Measurements from ENCODE around the gene NCK2.

The NCK2 gene

GRCh38 chr2:105862843-105863242 lies 118.1 kb downstream of the NCK2 start:
- Histone ChIP-seq H3K27ac (replicated peaks; ENCODE audit: low read length) (no peak overlapping the region), H3K14ac (ENCODE audit: low read length) (no peak overlapping the region), H3K4me1 (ENCODE audit: control insufficient read depth in 2 of 2, insufficient read depth in 1 of 2, low read depth in 1 of 2, low read length in 2 of 2) (peaks cover 0 to 12% of the 10 kb centered on the region in 2 donors), H3K9ac (ENCODE audit: low read depth, low read length, poor library complexity) (no peak overlapping the region), H2AFZ (ENCODE audit: low read length) (no peak overlapping the region), H3K9me3 (replicated peaks in 1 of 2; ENCODE audit: control insufficient read depth in 2 of 2, insufficient read depth in 1 of 2, low read depth in 1 of 2, low read length in 2 of 2) (no peaks in the 10 kb centered on the region), H3K4me3 (ENCODE audit: low read length in 2 of 2) (no peak overlapping the region), H2BK12ac (ENCODE audit: low read length) (no peak overlapping the region), H3K23ac (ENCODE audit: low read depth, low read length, poor library complexity) (no peak overlapping the region), H3K4ac (ENCODE audit: low read length) (no peak overlapping the region), H2BK5ac (ENCODE audit: low read length) (no peak overlapping the region), H2BK15ac (ENCODE audit: low read length) (no peak overlapping the region), H4K91ac (ENCODE audit: low read depth, low read length, poor library complexity) (no peak overlapping the region), H3K4me2 (ENCODE audit: insufficient read depth, low read length, poor library complexity, severe bottlenecking) (no peak overlapping the region), H3K18ac (ENCODE audit: low read length) (no peak overlapping the region), H2AK5ac (ENCODE audit: low read depth, low read length) (no peak overlapping the region), H3K27me3 (ENCODE audit: control insufficient read depth in 3 of 3, insufficient read depth in 3 of 3, low read depth in 1 of 3, low read length in 3 of 3) (no peaks in the 10 kb centered on the region), H4K8ac (ENCODE audit: low read depth, low read length) (no peak overlapping the region), H2BK120ac (ENCODE audit: low read depth, low read length) (no peak overlapping the region), H3K36me3 (replicated peaks in 1 of 2; ENCODE audit: control insufficient read depth in 2 of 2, insufficient read depth in 2 of 2, low read length in 2 of 2) (peaks cover 0 to 39% of the 10 kb centered on the region in 2 donors), H3K79me1 (ENCODE audit: low read depth, low read length) (no peaks in the 10 kb centered on the region)
- DNase-seq (ENCODE audit: low spot score): no peak
- WGBS, 2 donors (ENCODE audit: extremely low coverage in 2 of 2, insufficient read length in 2 of 2, insufficient replicate concordance in 1 of 2): no CpG with 5 or more reads among the region's 5 CpGs

- Histone ChIP-seq H3K4me1 (ENCODE audit: control insufficient read depth in 2 of 2, insufficient read depth in 1 of 2, low read depth in 1 of 2, low read length in 2 of 2) (peaks cover 0 to 12% of the 10 kb centered on the region in 2 donors), H3K4me3 (ENCODE audit: low read length in 2 of 2) (no peak overlapping the region), H3K18ac (ENCODE audit: low read length) (no peak overlapping the region), H3K23ac (ENCODE audit: low read depth, low read length, poor library complexity) (no peak overlapping the region), H2BK15ac (ENCODE audit: low read length) (no peak overlapping the region), H3K27ac (replicated peaks; ENCODE audit: low read length) (no peak overlapping the region), H3K14ac (ENCODE audit: low read length) (no peak overlapping the region), H3K27me3 (ENCODE audit: control insufficient read depth in 3 of 3, insufficient read depth in 3 of 3, low read depth in 1 of 3, low read length in 3 of 3) (no peaks in the 10 kb centered on the region), H4K91ac (ENCODE audit: low read depth, low read length, poor library complexity) (no peak overlapping the region), H2AFZ (ENCODE audit: low read length) (no peak overlapping the region), H2BK5ac (ENCODE audit: low read length) (no peak overlapping the region), H3K9ac (ENCODE audit: low read depth, low read length, poor library complexity) (no peak overlapping the region), H3K4ac (ENCODE audit: low read length) (no peak overlapping the region), H3K9me3 (replicated peaks in 1 of 2; ENCODE audit: control insufficient read depth in 2 of 2, insufficient read depth in 1 of 2, low read depth in 1 of 2, low read length in 2 of 2) (no peaks in the 10 kb centered on the region), H3K79me1 (ENCODE audit: low read depth, low read length) (peaks cover 2% of the 10 kb centered on the region), H2AK5ac (ENCODE audit: low read depth, low read length) (no peak overlapping the region), H2BK12ac (ENCODE audit: low read length) (no peak overlapping the region), H3K4me2 (ENCODE audit: insufficient read depth, low read length, poor library complexity, severe bottlenecking) (no peak overlapping the region), H3K36me3 (replicated peaks in 1 of 2; ENCODE audit: control insufficient read depth in 2 of 2, insufficient read depth in 2 of 2, low read length in 2 of 2) (peaks cover 0 to 37% of the 10 kb centered on the region in 2 donors), H2BK120ac (ENCODE audit: low read depth, low read length) (no peak overlapping the region), H4K8ac (ENCODE audit: low read depth, low read length) (no peak overlapping the region)
- WGBS, 2 donors (ENCODE audit: extremely low coverage in 2 of 2, insufficient read length in 2 of 2, insufficient replicate concordance in 1 of 2): no CpG with 5 or more reads among the region's 6 CpGs
- DNase-seq (ENCODE audit: low spot score): no peak
Measured at GRCh38 chr2:105864262-105864661, 119.5 kb downstream of the NCK2 start.

- Histone ChIP-seq H3K9ac (ENCODE audit: low read depth, low read length, poor library complexity) (no peak overlapping the region), H2BK120ac (ENCODE audit: low read depth, low read length) (no peak overlapping the region), H3K36me3 (replicated peaks in 1 of 2; ENCODE audit: control insufficient read depth in 2 of 2, insufficient read depth in 2 of 2, low read length in 2 of 2) (peaks cover 2 to 34% of the 10 kb centered on the region in 2 donors), H2AK5ac (ENCODE audit: low read depth, low read length) (no peak overlapping the region), H3K27me3 (ENCODE audit: control insufficient read depth in 3 of 3, insufficient read depth in 3 of 3, low read depth in 1 of 3, low read length in 3 of 3) (no peaks in the 10 kb centered on the region), H3K27ac (replicated peaks; ENCODE audit: low read length) (no peak overlapping the region), H2BK15ac (ENCODE audit: low read length) (no peak overlapping the region), H3K14ac (ENCODE audit: low read length) (no peak overlapping the region), H2AFZ (ENCODE audit: low read length) (no peak overlapping the region), H3K79me1 (ENCODE audit: low read depth, low read length) (peaks cover 8% of the 10 kb centered on the region), H2BK5ac (ENCODE audit: low read length) (no peak overlapping the region), H2BK12ac (ENCODE audit: low read length) (no peak overlapping the region), H3K4me2 (ENCODE audit: insufficient read depth, low read length, poor library complexity, severe bottlenecking) (no peak overlapping the region), H3K18ac (ENCODE audit: low read length) (no peak overlapping the region), H4K8ac (ENCODE audit: low read depth, low read length) (no peak overlapping the region), H4K91ac (ENCODE audit: low read depth, low read length, poor library complexity) (no peak overlapping the region), H3K9me3 (replicated peaks in 1 of 2; ENCODE audit: control insufficient read depth in 2 of 2, insufficient read depth in 1 of 2, low read depth in 1 of 2, low read length in 2 of 2) (no peaks in the 10 kb centered on the region), H3K23ac (ENCODE audit: low read depth, low read length, poor library complexity) (no peak overlapping the region), H3K4me3 (ENCODE audit: low read length in 2 of 2) (no peak overlapping the region), H3K4ac (ENCODE audit: low read length) (no peak overlapping the region), H3K4me1 (ENCODE audit: control insufficient read depth in 2 of 2, insufficient read depth in 1 of 2, low read depth in 1 of 2, low read length in 2 of 2) (peaks cover 0 to 12% of the 10 kb centered on the region in 2 donors)
- no CpG with 5 or more reads among the region's 9 CpGs for WGBS, 2 donors (ENCODE audit: extremely low coverage in 2 of 2, insufficient read length in 2 of 2, insufficient replicate concordance in 1 of 2)
- no peak for DNase-seq (ENCODE audit: low spot score)
Measured at GRCh38 chr2:105865222-105865913, 120.7 kb downstream of the NCK2 start.

- Histone ChIP-seq H2BK12ac (ENCODE audit: low read length) (no peak overlapping the region), H3K36me3 (replicated peaks in 1 of 2; ENCODE audit: control insufficient read depth in 2 of 2, insufficient read depth in 2 of 2, low read length in 2 of 2) (peaks cover 2 to 33% of the 10 kb centered on the region in 2 donors), H2AK5ac (ENCODE audit: low read depth, low read length) (no peak overlapping the region), H3K4me1 (ENCODE audit: control insufficient read depth in 2 of 2, insufficient read depth in 1 of 2, low read depth in 1 of 2, low read length in 2 of 2) (peaks cover 0 to 12% of the 10 kb centered on the region in 2 donors), H2BK5ac (ENCODE audit: low read length) (no peak overlapping the region), H3K27ac (replicated peaks; ENCODE audit: low read length) (no peak overlapping the region), H3K79me1 (ENCODE audit: low read depth, low read length) (peaks cover 13% of the 10 kb centered on the region), H3K23ac (ENCODE audit: low read depth, low read length, poor library complexity) (no peak overlapping the region), H4K91ac (ENCODE audit: low read depth, low read length, poor library complexity) (no peak overlapping the region), H2BK15ac (ENCODE audit: low read length) (no peak overlapping the region), H3K4me3 (ENCODE audit: low read length in 2 of 2) (no peak overlapping the region), H3K4me2 (ENCODE audit: insufficient read depth, low read length, poor library complexity, severe bottlenecking) (no peak overlapping the region), H3K9ac (ENCODE audit: low read depth, low read length, poor library complexity) (no peak overlapping the region), H3K14ac (ENCODE audit: low read length) (no peak overlapping the region), H3K18ac (ENCODE audit: low read length) (no peak overlapping the region), H4K8ac (ENCODE audit: low read depth, low read length) (no peak overlapping the region), H3K9me3 (replicated peaks in 1 of 2; ENCODE audit: control insufficient read depth in 2 of 2, insufficient read depth in 1 of 2, low read depth in 1 of 2, low read length in 2 of 2) (peaks cover 2% of the 10 kb centered on the region in 2 donors), H2AFZ (ENCODE audit: low read length) (no peak overlapping the region), H3K27me3 (ENCODE audit: control insufficient read depth in 3 of 3, insufficient read depth in 3 of 3, low read depth in 1 of 3, low read length in 3 of 3) (no peaks in the 10 kb centered on the region), H2BK120ac (ENCODE audit: low read depth, low read length) (no peak overlapping the region), H3K4ac (ENCODE audit: low read length) (no peak overlapping the region)
- no CpG with 5 or more reads among the region's 13 CpGs for WGBS, 2 donors (ENCODE audit: extremely low coverage in 2 of 2, insufficient read length in 2 of 2, insufficient replicate concordance in 1 of 2)
- no peak for DNase-seq (ENCODE audit: low spot score)
Measured at GRCh38 chr2:105866216-105867185, 121.8 kb downstream of the NCK2 start.
